MV-4-11 (cell line): ENCODE data around the gene RAB27B.

Experiments used
- DNase-seq: peaks from one replicate; lab custom pipeline; 2025; lab: John Stamatoyannopoulos, UW

Gene RAB27B

DNA sequence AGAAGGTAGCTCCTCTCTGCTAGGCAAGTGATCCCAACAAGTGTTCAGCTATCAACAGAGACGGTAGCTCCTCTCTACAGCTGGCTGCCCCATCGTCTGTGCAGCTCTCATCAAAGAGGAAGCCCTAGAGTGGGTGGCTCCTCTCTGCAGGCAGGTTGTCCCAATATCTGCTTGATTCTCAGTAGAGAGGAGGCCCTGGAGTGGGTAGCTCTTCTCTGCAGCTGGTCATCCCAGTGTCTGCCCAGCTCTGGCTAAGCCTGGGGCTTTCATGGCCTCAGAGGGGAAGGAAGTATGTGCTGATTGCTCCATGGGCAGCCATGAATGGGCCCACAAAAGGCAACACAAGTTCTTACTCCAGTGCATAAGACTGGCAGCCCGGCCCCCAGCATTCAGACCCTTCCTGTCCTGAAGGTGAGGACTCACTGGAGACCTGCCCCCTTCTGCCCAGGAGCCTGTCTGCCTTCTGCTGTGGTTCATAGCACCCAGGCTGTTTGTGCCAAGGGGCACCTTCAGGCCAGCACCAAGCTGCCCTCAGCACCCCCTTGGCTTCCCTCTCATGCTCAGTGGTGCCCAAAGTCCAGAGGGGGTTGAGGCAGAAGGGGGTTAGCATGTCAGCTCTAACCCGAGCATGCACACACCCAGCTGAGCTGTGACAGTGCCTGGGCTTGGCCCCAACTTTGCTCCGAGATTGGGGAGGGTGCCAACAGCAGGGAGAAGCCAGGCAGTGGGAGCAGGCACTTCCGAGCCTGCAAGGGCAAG is 82.1 kb downstream of the RAB27B start:
- no peak for DNase-seq

GRCh38 chr18:54911551-54911950 is 83.3 kb downstream of the RAB27B start:
- DNase-seq: no peak

- no peak for DNase-seq
These were observed 86.5 kb downstream of the RAB27B start for GRCh38 chr18:54914816-54915215.

DNA sequence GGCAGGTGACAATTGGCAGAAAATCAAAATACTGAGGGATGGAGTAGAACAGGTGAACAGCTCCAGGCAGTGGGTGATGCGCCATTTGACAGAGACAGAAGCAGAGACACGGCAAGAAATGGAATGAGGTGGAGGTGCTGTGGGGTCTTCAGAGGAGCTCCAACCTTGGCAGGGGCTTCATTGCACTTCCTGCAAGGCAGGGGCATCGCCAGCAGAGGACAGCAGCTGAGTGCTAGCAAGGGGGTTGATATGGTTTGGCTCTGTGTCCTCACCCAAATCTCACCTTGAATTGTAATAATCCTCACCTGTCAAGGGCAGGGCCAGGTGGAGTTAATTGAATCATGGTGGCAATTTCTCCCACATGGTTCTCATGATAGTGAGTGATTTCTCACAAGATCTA is 88.2 kb downstream of the RAB27B start:
- DNase-seq: no peak

DNA sequence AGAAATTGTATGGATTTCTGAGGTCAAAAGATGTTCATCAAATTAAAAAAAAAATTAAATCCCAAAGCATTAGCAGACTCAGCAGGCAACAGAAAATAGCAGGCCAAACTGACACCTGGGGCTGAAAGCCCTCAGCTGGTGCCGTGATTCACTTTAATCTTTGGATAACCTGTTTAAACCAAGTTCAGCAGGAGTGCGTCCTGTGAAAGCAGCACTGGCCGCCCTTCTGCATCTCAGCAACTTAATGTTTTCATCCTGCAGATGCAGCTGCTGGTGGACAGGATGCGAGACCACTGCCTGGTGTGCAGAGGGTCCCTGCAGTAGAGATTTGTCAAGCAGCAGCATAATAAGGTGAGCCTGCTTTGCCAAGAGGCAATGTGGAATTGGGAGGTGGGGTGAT is 89.8 kb downstream of the RAB27B start:
- DNase-seq: no peak

GRCh38 chr18:54919412-54919811 is 91.1 kb downstream of the RAB27B start:
- DNase-seq: no peak

DNA sequence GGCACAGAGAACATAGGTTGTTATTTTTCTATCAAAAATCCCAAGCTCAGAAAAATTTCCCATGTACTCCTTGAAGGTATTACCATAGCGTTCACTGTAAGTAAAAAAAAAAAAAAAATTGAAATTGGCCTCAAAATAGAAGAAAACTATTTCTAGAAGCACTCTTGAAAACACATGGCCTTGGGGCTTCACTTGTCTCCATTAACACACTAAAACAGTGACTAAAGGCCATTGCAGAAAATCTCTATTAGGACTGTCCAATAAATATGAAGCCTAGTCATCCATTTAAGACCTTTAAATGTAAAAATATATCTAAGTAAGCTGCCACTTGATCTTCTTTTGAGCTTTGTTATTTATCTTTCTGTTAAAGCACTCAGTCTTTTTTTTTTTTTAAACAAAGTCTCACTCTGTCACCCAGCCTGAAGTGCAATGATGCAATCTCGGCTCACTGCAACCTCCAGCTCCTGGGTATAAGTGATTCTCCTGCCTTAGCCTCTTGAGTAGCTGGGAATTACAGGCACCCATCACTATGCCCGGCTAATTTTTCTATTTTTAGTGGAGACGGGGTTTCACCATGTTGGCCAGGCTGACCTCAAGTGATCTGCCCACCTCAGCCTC is 95.2 kb downstream of the RAB27B start:
- DNase-seq: no peak

DNA sequence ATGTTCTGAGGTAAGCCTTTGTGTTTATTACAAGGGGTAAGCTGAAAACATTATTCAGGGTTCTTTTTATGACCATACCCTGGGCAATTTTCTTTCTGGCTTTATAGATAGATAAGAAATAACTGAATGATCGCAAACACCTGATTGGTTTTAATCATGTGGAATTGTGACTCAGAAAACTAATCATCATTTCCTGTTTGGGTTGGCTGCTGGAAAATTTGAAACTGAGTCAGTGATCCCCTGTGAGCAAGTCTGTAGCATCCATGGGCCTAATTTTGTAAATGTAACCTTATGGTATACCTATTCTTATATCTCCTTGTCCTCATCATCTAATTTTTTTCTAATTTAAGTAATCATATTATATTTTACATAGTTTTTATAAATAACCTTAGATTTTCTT is 96.7 kb downstream of the RAB27B start:
- DNase-seq: no peak

DNA sequence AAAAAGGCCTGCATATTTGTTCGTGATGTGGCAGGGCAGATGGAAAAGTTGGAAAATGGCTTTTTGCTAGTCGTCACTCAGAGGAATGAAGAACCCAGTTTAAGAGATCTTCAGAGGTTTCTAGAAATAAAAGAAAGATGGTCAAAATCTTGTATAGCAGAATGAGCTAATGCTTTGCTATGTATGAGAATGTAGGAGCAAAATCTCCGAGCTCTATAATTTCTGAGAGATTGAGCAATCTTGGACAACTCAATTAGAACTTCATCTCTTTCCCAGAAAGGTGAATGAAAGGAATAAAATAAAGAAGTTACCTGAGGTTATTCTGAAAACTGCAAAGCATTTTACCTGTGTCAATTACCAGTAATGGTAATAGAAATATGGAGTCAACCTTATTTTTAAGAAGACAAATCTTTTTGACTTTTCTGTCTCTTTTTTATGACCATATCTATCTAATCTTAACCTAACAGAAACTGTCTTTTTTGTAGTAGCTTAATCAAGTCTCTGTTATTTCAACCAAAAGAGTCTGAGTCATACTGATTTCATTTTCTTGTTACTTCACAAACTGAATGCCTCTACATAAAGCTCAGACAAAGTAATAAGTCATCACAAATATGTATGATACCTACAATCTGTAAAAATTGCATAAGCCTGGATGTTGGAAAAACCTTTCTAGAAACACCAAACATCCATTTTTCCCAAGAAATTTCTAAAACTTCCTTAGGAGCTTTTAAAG is 98.5 kb downstream of the RAB27B start:
- no peak for DNase-seq

DNA sequence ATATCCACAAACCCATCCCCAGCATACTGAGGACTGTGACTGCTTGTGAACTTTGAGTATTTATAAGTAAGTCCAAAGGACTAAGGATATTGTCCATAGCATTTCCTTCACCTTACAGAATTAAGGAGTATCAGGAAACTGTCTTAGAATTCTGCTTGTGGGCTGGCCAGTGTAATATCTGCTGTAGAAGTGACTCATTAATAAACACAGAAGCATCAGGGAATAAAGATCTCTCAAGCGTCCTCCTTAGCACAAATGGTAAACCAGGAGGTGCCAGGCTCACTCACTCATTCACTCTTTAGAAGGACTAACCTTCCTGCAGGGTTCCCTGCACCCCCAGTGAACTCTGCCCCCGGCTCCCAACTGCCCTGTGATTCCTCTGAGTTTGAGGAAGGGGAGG is 100.0 kb downstream of the RAB27B start:
- no peak for DNase-seq

DNA sequence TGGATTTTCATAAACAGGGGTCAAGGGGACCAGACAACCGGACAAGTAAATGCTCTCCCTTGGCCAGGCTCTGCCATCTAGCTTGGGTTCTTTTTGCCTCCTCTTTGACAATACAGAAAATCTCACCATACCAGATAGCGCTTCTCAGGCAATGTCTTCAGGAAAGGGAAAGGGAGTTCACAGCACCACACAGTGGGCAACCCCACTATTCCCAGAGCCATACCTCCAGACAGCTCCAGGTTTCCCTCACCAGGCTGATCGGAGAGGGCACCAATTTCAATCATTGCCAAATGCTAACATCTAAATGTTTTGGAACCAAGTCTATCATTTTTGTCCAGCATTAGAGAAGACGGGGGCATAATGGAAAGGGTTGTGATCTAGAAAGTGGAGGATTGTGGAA is 102.9 kb downstream of the RAB27B start:
- DNase-seq: no peak

- no peak for DNase-seq
These were observed 104.2 kb downstream of the RAB27B start for GRCh38 chr18:54932472-54932871.

- DNase-seq: no peak
These were observed 110.2 kb downstream of the RAB27B start for GRCh38 chr18:54938506-54938905.

DNA sequence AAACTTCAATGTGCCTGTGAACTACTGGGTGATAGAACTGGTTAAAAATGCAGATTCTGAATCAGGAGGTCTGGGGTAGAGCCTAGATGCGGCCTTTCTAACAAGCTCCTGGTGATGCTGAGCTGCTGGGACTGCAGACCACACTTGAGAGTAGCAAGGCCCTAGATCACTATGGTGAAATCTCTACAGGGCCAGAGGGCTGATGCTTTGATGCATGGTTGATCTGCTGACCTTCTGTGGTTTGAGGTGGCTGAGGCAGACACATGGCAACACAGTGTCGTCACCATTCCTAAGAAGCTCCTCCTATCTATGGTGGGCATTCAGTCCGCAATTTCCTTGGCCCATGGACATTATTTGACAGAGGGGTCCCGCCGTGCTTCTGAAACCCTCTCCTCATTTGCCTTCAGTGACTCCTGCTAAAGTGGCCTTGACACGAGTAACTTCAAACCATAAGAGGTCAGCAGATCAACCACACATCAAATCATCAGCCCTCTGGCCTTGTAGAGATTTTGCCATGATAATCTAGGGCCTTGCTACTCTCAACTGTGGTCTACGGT is 111.2 kb downstream of the RAB27B start:
- DNase-seq: peak; percentile 6

- no peak for DNase-seq
These were observed 113.9 kb downstream of the RAB27B start for GRCh38 chr18:54942144-54942543.

GRCh38 chr18:54942569-54942968 is 114.3 kb downstream of the RAB27B start:
- no peak for DNase-seq
